NCI-H2029 (cell line): ENCODE data around the gene METAP2.

Experiments
- DNase-seq: peaks from one replicate; lab custom pipeline; 2025; lab: John Stamatoyannopoulos, UW

Gene METAP2

GRCh38 chr12:95513599-95513998 is 39.6 kb downstream of the METAP2 start:
- DNase-seq = no peak

GRCh38 chr12:95515197-95515596 is 41.2 kb downstream of the METAP2 start:
- DNase-seq = no peak

- no peak for DNase-seq
Observed at GRCh38 chr12:95516757-95517156, 42.8 kb downstream of the METAP2 start.

- no peak for DNase-seq
Observed at GRCh38 chr12:95517246-95517645, 43.3 kb downstream of the METAP2 start.

DNA sequence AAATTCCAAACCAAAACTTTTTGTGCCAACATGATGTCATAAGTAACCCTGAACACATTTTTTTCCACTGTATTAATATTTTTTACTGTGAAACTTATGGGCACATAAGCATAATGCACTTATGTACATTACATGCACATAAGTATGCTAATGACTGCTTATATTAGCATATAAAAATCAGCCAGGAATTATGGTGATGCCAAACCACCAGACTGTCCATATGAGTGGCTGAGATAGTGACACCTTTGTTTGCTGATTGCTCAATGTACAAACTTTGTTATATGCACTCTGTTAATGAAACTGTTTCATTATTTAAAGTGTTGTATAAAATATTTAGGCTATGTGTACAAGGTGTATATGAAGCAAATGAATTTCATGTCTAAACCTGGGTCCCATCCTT is 45.0 kb downstream of the METAP2 start:
- DNase-seq = no peak

DNA sequence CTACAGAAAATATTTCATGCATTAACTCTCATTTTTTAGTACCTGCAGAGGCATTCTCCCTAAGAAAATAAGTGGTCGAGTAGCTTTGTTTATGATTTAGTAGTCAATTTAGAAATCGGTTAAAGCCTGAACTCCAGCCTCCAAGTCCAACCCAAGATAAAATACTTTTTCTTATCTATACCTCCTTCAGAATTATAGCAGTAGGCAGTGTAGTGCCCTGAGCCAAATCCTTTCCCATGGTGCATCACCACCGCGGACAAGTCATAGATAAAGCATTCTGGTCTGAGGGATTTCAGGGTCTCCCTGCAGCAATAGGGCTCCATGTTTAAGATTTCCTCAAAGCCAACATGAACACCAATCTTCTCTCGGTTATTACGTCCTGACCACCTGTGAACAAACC is 46.9 kb downstream of the METAP2 start:
- no peak for DNase-seq

- no peak for DNase-seq
Observed at GRCh38 chr12:95522692-95523091, 48.7 kb downstream of the METAP2 start.

- no peak for DNase-seq
Observed at GRCh38 chr12:95528431-95528830, 54.5 kb downstream of the METAP2 start.

DNA sequence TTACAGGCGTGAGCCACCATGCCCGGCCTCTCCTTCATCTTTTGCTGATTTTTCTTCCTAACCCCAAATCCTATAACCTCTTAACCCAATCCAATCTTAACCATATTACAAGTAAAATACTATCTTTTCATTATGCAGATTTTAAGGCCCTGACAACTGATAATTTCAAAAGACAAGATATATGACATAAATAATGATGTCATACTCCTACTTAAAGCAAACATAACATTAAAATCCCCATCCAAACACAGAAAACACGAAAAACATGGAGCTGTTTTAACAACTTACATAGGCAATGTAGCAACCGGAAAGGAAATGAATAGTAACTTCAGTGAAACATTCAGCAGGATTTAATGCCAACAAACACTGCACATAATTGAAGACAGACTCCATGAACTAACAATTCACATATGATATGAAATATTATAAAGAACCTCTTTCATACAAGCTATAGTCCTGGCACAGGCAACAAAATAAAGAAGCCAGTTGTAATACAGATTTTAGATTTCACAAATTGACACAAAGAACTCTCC is 55.8 kb downstream of the METAP2 start:
- DNase-seq = no peak

- no peak for DNase-seq
Observed at GRCh38 chr12:95532851-95533250, 58.9 kb downstream of the METAP2 start.

DNA sequence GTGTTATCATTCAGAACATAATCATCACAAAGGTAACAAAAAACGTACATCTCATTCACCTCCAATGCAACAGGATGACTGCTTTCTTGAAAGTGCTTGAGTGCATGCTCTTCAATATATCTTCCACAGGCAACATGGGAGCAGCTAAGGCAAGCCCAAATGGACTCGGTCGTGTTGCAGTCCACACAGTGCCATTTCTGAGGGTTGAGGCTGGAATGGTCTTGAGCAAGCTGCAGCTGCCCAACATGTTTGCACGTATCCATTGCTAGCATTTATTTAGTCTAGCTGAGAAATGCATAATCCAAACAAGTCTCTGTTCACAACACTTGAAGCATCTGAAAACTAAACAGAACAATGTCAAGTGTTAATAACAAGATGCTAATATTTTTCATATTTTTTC is 60.0 kb downstream of the METAP2 start:
- DNase-seq = no peak

GRCh38 chr12:95538006-95538405 is 64.1 kb downstream of the METAP2 start:
- DNase-seq = no peak

GRCh38 chr12:95538656-95539055 is 64.7 kb downstream of the METAP2 start:
- DNase-seq = no peak

DNA sequence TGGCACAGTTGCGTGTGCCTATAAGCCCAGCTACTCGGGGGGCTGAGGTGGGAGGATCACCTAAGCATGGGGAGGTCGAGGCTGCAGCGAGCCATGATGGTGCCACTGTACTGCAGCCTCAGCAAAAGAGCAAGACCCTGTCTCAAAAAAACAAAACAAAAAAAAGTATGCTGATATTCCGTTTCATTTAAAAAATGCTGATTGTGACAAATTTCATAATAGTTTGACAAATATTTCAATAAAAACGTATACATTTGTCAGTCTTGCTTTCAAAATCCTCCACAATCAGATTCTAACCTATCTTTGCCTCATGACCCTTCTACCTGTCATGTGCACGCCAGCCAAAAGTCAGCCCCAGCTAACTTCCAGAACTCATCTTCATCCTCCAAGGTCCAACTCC is 67.5 kb downstream of the METAP2 start:
- DNase-seq = no peak

- no peak for DNase-seq
Observed at GRCh38 chr12:95543305-95543704, 69.4 kb downstream of the METAP2 start.

DNA sequence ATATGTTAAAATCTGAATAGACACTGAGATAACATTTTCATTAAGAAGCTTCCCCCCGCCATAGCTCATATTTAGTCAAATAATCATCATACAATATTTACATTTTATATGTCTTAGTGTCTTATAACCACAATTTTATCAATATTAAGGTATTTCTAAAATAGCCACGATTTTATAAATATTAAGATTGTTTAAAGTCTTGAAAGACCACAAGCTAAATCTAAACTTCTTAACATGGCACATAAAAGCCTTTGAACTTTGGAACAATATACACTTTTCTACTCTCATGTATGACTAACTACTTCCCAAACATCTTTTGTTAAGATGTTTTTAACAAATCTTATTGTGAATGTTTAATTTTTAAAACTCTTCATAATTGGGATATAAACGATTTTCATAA is 70.8 kb downstream of the METAP2 start:
- DNase-seq = no peak

GRCh38 chr12:95545303-95545702 is 71.4 kb downstream of the METAP2 start:
- no peak for DNase-seq

GRCh38 chr12:95545731-95546490 is 72.0 kb downstream of the METAP2 start:
- DNase-seq = peak; percentile 65

DNA sequence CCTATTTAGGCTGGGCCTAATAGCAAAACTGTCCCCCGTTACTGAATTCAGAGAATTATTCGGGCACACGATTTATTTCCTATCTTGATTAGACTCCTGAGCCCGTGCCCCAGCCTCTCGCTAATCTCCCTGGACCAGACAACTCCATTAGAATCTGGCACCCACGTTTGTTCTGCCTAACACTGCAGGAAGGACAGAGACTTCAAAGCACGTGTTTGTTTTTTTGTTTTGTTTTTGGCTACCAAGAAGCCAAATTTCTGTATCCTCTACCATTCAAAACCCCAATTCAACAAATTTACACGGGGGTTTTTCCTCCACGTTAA is 72.5 kb downstream of the METAP2 start:
- DNase-seq = no peak

DNA sequence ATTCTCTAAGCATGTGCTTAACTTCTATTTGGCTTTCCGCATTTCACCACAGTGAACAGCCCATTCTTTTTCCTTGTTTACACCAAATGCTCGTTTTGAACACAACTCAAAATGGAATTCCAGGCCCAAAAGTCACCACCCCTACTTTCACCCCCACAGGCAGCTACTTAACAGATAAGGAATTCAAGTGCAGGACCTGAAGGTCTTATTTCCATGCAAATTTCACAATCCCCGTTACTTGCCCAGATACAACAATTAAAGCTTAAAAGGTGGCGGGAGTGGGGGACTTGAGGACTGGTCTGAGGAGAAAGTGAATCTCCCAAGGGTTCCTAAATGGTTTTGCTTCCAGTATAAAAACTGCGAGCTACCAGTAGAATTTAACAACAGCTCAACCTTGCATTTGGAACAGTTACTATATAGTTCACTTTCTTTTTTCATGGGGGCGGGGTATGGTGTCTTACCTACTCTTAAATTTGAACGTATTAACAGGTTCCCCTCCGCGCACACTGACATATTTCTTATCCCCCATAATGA is 73.6 kb downstream of the METAP2 start:
- no peak for DNase-seq

GRCh38 chr12:95548056-95548538 is 74.1 kb downstream of the METAP2 start:
- DNase-seq = peak; percentile 35

DNA sequence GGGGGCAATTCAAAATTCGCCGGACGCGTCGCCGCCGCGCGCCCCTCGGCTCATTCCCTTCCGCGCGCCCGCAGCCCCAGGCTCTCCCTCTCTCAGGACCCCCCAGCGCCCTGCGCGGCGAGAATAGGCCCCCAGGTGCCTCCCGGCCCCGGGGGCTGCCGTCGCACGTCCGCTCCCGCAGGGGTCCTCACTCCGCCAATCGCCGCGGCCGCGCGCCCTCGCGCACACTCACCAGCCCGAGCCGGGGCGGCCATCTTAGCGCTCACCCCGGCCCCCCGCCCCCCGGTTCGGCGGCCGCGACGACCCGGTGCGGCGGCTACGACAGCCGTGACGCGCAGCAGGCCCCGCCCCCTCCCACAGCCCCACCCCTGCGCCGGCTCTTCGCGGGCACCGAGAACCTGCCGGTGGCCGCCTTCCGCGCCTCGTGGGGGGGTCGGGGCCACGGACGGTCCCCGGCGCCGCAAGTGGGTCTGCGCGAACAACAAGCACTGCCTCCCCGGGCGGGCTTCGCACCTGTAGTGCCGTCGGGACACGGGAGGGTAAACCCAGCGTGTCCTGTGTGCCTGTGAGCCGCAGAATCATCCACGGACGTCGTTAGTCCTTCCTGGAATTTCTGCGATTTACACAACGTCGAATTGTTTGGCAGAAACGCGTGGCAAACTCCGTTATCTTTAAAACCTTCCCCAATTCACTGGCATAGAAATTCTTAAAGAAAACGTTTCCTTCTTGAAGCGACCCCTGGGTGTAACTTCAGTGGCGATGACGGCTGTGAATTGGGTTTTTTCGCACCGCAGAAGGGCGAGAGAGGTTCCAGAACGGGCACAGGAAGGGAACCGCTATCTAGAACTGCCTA is 74.8 kb downstream of the METAP2 start:
- DNase-seq = peak; percentile 32
